PC-3 (cell line): Measurements from ENCODE around the gene FOXRED2. TPM values are rescaled to one million over a fixed set of nuclear protein-coding genes. Genes with fewer than 3 reads are reported as not detected.

Source experiments
- ATAC-seq: fragments of 200-7000 bp; cut with Tn5 transposase; 2 replicates; pipeline ENCODE4 v1.9.1; 2020; ENCODE audit warnings: mild to moderate bottlenecking, moderate library complexity
- BruUV-seq: library from RNA; stranded (reverse); fragments of 400-500 nt; replicated peaks from 2 replicates; lab custom pipeline; 2021; lab: Mats Ljungman, UMichigan
- CTCF ChIA-PET: fragments of 300-600 bp; sonication (Branson Sonifier 250); formaldehyde crosslinking; loops from one replicate; lab custom pipeline; 2022; ENCODE audit warnings: antibody characterized with exemption; lab: Charles Lee
- POLR2A ChIA-PET: fragments of 300-600 bp; sonication (Branson Sonifier 250); formaldehyde crosslinking; loops from one replicate; lab custom pipeline; 2022; ENCODE audit warnings: antibody characterized with exemption; ENCODE audit not compliant: unreplicated experiment; lab: Charles Lee
- DNase-seq: peaks from one replicate; pipeline ENCODE4 v3.0.0-alpha.2; 2015
- H2AFZ ChIP-seq: fragments of 300-600 bp; sonication (generic); 2 replicates; pipeline ENCODE4 v1.6.0; 2016; ENCODE audit warnings: antibody characterized with exemption, low read length
- H3F3A ChIP-seq: fragments of 300-600 bp; sonication (generic); one replicate; pipeline ENCODE4 v1.6.0; 2017; ENCODE audit warnings: antibody characterized with exemption, low read length, control low read depth, mild to moderate bottlenecking; ENCODE audit not compliant: unreplicated experiment
- H3K27ac ChIP-seq: fragments of 300-600 bp; sonication (generic); 2 replicates; pipeline ENCODE4 v1.5.1; 2016; ENCODE audit warnings: mild to moderate bottlenecking, low read length
- H3K27me3 ChIP-seq: fragments of 300-600 bp; sonication (generic); 2 replicates; pipeline ENCODE4 v1.6.1; 2016; ENCODE audit warnings: low read length, mixed read lengths
- H3K36me3 ChIP-seq: fragments of 300-600 bp; sonication (generic); 2 replicates; pipeline ENCODE4 v1.6.1; 2016; ENCODE audit warnings: low read depth, mixed run types, low read length, mixed read lengths
- H3K4me1 ChIP-seq: fragments of 300-600 bp; sonication (generic); 2 replicates; pipeline ENCODE4 v1.5.1; 2016; ENCODE audit warnings: low read length; ENCODE audit not compliant: insufficient read depth
- H3K4me2 ChIP-seq: fragments of 300-600 bp; sonication (generic); 2 replicates; pipeline ENCODE4 v1.6.0; 2016; ENCODE audit warnings: low read length
- H3K4me3 ChIP-seq: fragments of 300-600 bp; sonication (generic); 2 replicates; pipeline ENCODE4 v1.5.1; 2016; ENCODE audit warnings: mild to moderate bottlenecking, low read length, mixed read lengths
- H3K79me2 ChIP-seq: fragments of 300-600 bp; sonication (generic); 2 replicates; pipeline ENCODE4 v1.6.1; 2017; ENCODE audit warnings: low read length, mixed read lengths
- H3K9ac ChIP-seq: fragments of 300-600 bp; sonication (generic); 2 replicates; pipeline ENCODE4 v1.6.0; 2016; ENCODE audit warnings: mild to moderate bottlenecking, low read length
- H3K9me2 ChIP-seq: fragments of 300-600 bp; sonication (generic); replicated peaks from 2 replicates; pipeline ENCODE4 v1.6.1; 2016; ENCODE audit warnings: mixed run types, low read length, mixed read lengths
- H3K9me3 ChIP-seq: fragments of 300-600 bp; sonication (generic); 2 replicates; pipeline ENCODE4 v1.6.1; 2016; ENCODE audit warnings: low read length, mixed read lengths
- H4K20me1 ChIP-seq: fragments of 300-600 bp; sonication (generic); 2 replicates; pipeline ENCODE4 v1.6.1; 2016; ENCODE audit warnings: low read length, mixed read lengths
- CTCF ChIP-seq: fragments of 300-600 bp; sonication (generic); conservative IDR thresholded peaks from 2 replicates; pipeline ENCODE4 v1.5.1; 2017; ENCODE audit warnings: antibody characterized with exemption, low read depth, mild to moderate bottlenecking, low read length
- EZH2 ChIP-seq: fragments of 300-600 bp; sonication (generic); IDR thresholded peaks from one replicate; pipeline ENCODE4 v1.6.1; 2017; ENCODE audit warnings: antibody characterized with exemption, mild to moderate bottlenecking, low read length; ENCODE audit not compliant: unreplicated experiment
- EZH2phosphoT487 ChIP-seq: fragments of 300-600 bp; sonication (generic); IDR thresholded peaks from 2 replicates; pipeline ENCODE4 v1.6.1; 2018; ENCODE audit warnings: mild to moderate bottlenecking, antibody characterized with exemption, low read length, borderline replicate concordance
- intact Hi-C: fragments of 100-400 bp; cut with micrococcal nuclease; formaldehyde crosslinking; loops from 2 replicates; pipeline ENCODE4 v1.9.0; 2023
- total RNA-seq: library from RNA; depleted of rRNA; stranded (reverse); fragments of >200 nt; gene quantifications from 2 replicates; pipeline ENCODE4 v1.2.3, GENCODE V29; 2014

The FOXRED2 gene
- total RNA-seq, 1 experiment from 2014 or later = 5.5 TPM

- TF ChIP-seq EZH2phosphoT487 (no peak), EZH2 (no peak), CTCF (peak; percentile 65)
- Histone ChIP-seq H3K9ac (no peak overlapping the region), H3K9me3 (no peaks in the 10 kb centered on the region), H3K4me2 (no peak overlapping the region), H3F3A (no peaks in the 10 kb centered on the region), H3K9me2 (no peaks in the 10 kb centered on the region), H3K27ac (no peak overlapping the region), H3K4me3 (no peak overlapping the region), H3K79me2 (no peaks in the 10 kb centered on the region), H3K4me1 (peaks cover 7% of the 10 kb centered on the region; the same call in 1 of the 2 replicates), H3K27me3 (no peaks in the 10 kb centered on the region), H3K36me3 (no peaks in the 10 kb centered on the region), H4K20me1 (no peaks in the 10 kb centered on the region), H2AFZ (no peak overlapping the region)
- DNase-seq (peak; percentile 56), ATAC-seq (no peak)
- ChIA-PET POLR2A (no interaction called here), CTCF (no interaction called here)
- BruUV-seq = no TSS peak
- intact Hi-C loops = no loop called here
Measured at GRCh38 chr22:36486619-36487384, 20.0 kb downstream of the FOXRED2 start.

GRCh38 chr22:36481393-36482168, 25.3 kb downstream of the FOXRED2 start, which contains the start of gene TXN2:
TXN2 (minus strand) TSS chr22:36481640; CDS start chr22:36480837, 803 bp downstream.
- Histone ChIP-seq H2AFZ (peak within 1 kb of the TSS; percentile 75), H3K9ac (peak within 1 kb of the TSS; percentile 88), H3K4me3 (peak within 1 kb of the TSS; percentile 86), H3K36me3 (no peaks in the 10 kb centered on the region; the same call in 1 of the 2 replicates), H3K9me3 (no peaks in the 10 kb centered on the region), H4K20me1 (no peaks in the 10 kb centered on the region), H3K27ac (peak within 1 kb of the TSS; percentile 89), H3K4me1 (peaks cover 14% of the 10 kb centered on the region), H3K27me3 (no peaks in the 10 kb centered on the region), H3K9me2 (no peaks in the 10 kb centered on the region), H3K79me2 (peaks cover 25% of the 10 kb centered on the region), H3F3A (no peaks in the 10 kb centered on the region), H3K4me2 (peak within 1 kb of the TSS; percentile 94)
- POLR2A ChIA-PET = interaction anchor here (0.6 kb wide), 2 partner anchors 20 to 1060 kb away, joined by 5 to 6 read pairs; no protein-coding TSS in a partner anchor
- no peak for TF ChIP-seq EZH2
- no peak for TF ChIP-seq EZH2phosphoT487
- TF ChIP-seq CTCF = no peak
- DNase-seq = peak; percentile 88
- CTCF ChIA-PET = no interaction called here
- intact Hi-C loops = no loop called here
- no TSS peak for BruUV-seq
- ATAC-seq = peak; percentile 87
